Spleen (tissue), 7 donors: Measurements from ENCODE around the gene CHRNE.

ENCODE experiments used
- CTCF ChIP-seq, 11 experiments: fragments of 200-600 bp in 7 of 11; fragments of 450-650 bp in 4 of 11; sonication (generic) in 4 of 11; IDR thresholded peaks in 8 of 11; conservative IDR thresholded peaks in 3 of 11; 1 replicate in 7 of 11; 2 replicates in 4 of 11; pipeline versions ENCODE4 v1.4.0 to v1.8.0; 2016 to 2021; ENCODE audit warnings: antibody characterized with exemption in 11 of 11, inconsistent platforms in 4 of 11, mild to moderate bottlenecking in 1 of 11
- POLR2A ChIP-seq, 3 donors: fragments of 450-650 bp; IDR thresholded peaks; one replicate each; pipeline ENCODE4 v1.5.1; 2017; ENCODE audit warnings: antibody characterized with exemption in 3 of 3, mild to moderate bottlenecking in 1 of 3
- POLR2AphosphoS5 ChIP-seq, 3 donors: sonication (generic); formaldehyde crosslinking; IDR thresholded peaks; one replicate each; pipeline ENCODE4 v1.5.1; 2017; ENCODE audit warnings: antibody characterized with exemption in 3 of 3
- donor health status: DM: no; HTN: no; CAD: no; lungs with moderate emphysema.
- donor health status: DM: no; HTN: no; CAD: no.
- donor health status: DM: no; HTN: no; CAD: no.

- TF ChIP-seq CTCF (IDR thresholded peaks at IDR 0.05 in 8 of 11, conservative IDR thresholded peaks at IDR 0.05 in 3 of 11) (no peak), POLR2AphosphoS5 (IDR thresholded peaks at IDR 0.05) (no peak), POLR2A (IDR thresholded peaks at IDR 0.05) (no peak)
Observed at GRCh38 chr17:4938688-4939545, 36.0 kb upstream of the CHRNE start.
